Prostate gland (tissue), 2 donors: ENCODE data around the gene MNAT1. TPM values are rescaled to one million over a fixed set of nuclear protein-coding genes. Genes with fewer than 3 reads are reported as not detected.

Experiments used
- DNase-seq: peaks from one replicate; pipeline ENCODE4 v3.0.0-alpha.2; 2019; ENCODE audit warnings: low spot score
- H3K27ac ChIP-seq, 2 donors: fragments of 200-600 bp; sonication (generic); 2 replicates each; pipeline ENCODE4 v1.5.1; 2017 to 2019
- H3K27me3 ChIP-seq: fragments of 200-600 bp; sonication (generic); replicated peaks from 2 replicates; pipeline ENCODE4 v1.5.1; 2019; ENCODE audit not compliant: insufficient read depth
- H3K36me3 ChIP-seq, 2 donors: fragments of 200-600 bp; sonication (generic); 1 replicate in 1 of 2; 2 replicates in 1 of 2; pipeline versions ENCODE4 v1.5.1 to v1.8.1; 2017 to 2019
- H3K4me1 ChIP-seq: fragments of 200-600 bp; sonication (generic); replicated peaks from 2 replicates; pipeline ENCODE4 v1.5.1; 2019
- H3K4me3 ChIP-seq, 2 donors: fragments of 200-600 bp; sonication (generic); 2 replicates each; pipeline ENCODE4 v1.5.1; 2017 to 2019
- H3K9me3 ChIP-seq: fragments of 200-600 bp; sonication (generic); 2 replicates; pipeline ENCODE4 v1.5.1; 2017
- POLR2A ChIP-seq: fragments of 450-650 bp; IDR thresholded peaks from one replicate; pipeline ENCODE4 v1.6.1; 2016; ENCODE audit warnings: antibody characterized with exemption, mild to moderate bottlenecking
- POLR2AphosphoS5 ChIP-seq: sonication (generic); formaldehyde crosslinking; IDR thresholded peaks from one replicate; pipeline ENCODE4 v1.6.1; 2017; ENCODE audit warnings: antibody characterized with exemption
- WGBS: methylation state at CpG from one replicate; pipeline ENCODE4 v1.1.5; 2018; 5-methylcytosine and 5-hydroxymethylcytosine counted together
- intact Hi-C: fragments of 100-400 bp; cut with DNase I; formaldehyde crosslinking; loops from one replicate; pipeline ENCODE4 v1.14.2; 2022
- total RNA-seq, 2 donors: library from RNA; depleted of rRNA; stranded (reverse); fragments of >200 nt; gene quantifications; one replicate each; pipeline ENCODE4 v1.1.0, GENCODE V29; 2016
- TF ChIP-seq, protein P1 (sequence below), 4 experiments: fragments of 200-600 bp in 2 of 4; fragments of 450-650 bp in 2 of 4; sonication (generic) in 2 of 4; IDR thresholded peaks; 1 replicate in 3 of 4; 2 replicates in 1 of 4; pipeline ENCODE4 v1.5.1; 2016 to 2019; ENCODE audit warnings: antibody characterized with exemption in 4 of 4, mild to moderate bottlenecking in 2 of 4, moderate library complexity in 2 of 4

MNAT1 gene
- total RNA-seq, 2 donors from 2014 or later: 16.1 to 62.9 TPM

DNA sequence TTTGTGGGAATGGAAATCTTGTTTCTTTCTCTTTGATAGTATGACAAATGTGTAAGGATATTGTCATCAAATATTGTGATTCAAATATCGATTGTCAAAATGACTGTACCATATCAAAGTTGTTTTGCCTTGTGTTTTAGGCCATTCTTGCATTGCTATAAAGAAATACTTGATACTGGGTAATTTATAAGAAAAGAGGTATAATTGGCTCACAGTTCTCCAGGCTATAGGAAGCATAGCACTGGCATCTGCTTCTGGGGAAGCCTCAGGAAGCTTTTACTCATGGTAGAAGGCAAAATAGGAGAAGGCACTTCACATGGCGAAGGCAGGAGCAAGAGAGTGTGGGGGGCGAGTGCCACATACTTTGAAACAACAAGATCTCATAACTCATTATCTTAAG lies 238.5 kb downstream of the MNAT1 start:
- TF ChIP-seq POLR2A: no peak
- TF ChIP-seq POLR2AphosphoS5: no peak
- TF ChIP-seq, protein P1, sequence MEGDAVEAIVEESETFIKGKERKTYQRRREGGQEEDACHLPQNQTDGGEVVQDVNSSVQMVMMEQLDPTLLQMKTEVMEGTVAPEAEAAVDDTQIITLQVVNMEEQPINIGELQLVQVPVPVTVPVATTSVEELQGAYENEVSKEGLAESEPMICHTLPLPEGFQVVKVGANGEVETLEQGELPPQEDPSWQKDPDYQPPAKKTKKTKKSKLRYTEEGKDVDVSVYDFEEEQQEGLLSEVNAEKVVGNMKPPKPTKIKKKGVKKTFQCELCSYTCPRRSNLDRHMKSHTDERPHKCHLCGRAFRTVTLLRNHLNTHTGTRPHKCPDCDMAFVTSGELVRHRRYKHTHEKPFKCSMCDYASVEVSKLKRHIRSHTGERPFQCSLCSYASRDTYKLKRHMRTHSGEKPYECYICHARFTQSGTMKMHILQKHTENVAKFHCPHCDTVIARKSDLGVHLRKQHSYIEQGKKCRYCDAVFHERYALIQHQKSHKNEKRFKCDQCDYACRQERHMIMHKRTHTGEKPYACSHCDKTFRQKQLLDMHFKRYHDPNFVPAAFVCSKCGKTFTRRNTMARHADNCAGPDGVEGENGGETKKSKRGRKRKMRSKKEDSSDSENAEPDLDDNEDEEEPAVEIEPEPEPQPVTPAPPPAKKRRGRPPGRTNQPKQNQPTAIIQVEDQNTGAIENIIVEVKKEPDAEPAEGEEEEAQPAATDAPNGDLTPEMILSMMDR (IDR thresholded peaks at IDR 0.05): no peak
- no peaks in the 10 kb centered on the region for H3K36me3 ChIP-seq
- no peaks in the 10 kb centered on the region for H3K27me3 ChIP-seq
- DNase-seq: no peak
- H3K27ac ChIP-seq: no peak overlapping the region
- H3K4me1 ChIP-seq: no peaks in the 10 kb centered on the region
- H3K9me3 ChIP-seq: no peaks in the 10 kb centered on the region
- over 99% methylated on average over 3 of the region's 3 CpGs for WGBS
- intact Hi-C loops: no loop called here
- no peak overlapping the region for H3K4me3 ChIP-seq

DNA sequence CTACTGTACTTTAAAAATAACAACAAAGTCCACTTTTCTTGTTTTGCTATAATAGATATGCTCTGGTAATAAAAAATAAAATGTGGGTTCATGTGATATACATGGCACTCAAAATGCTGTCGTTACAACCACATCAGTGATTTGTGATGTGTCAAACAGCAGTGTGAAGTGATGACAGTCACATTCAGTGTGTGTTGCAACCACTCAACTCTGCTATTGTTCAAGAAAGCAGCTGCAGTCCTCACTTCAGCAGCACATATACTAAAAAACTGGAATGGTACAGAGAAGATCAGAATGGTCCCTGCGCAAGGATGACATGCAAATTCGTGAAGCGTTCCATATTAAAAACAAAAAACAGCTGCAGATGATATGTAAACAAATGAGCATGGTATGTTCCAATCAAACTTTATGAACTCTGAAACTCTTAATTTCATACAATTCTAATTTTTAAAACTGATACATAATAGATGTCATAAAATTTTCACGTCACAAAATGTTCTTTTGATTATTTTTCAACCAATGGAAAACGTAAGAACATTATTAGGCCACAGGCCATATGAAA lies 239.6 kb downstream of the MNAT1 start:
- no peaks in the 10 kb centered on the region for H3K4me1 ChIP-seq
- 68% methylated on average over 6 of the region's 6 CpGs for WGBS
- intact Hi-C loops: no loop called here

DNA sequence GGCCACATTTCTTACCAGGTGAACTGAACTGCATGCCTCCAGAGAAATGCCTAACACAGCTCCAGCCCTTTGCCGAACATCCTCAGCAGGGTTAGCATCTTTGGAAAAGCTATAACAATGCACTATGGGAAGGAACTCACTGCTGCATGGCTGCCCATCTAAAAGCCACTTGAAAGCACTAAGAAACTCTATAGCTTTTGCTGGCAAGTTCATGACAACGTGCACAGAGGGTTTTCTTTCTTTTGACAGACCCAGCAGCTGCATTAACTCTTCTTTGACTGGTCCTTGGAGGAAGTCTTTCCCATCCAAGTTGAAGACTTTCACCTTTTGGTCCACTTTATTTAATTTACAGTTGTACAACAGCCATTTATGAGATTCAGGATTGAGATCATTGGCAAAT lies 241.0 kb downstream of the MNAT1 start:
- DNase-seq: no peak
- intact Hi-C loops: no loop called here
- WGBS: 46% methylated on average over 2 of the region's 2 CpGs
- Histone ChIP-seq H3K36me3 (no peaks in the 10 kb centered on the region), H3K9me3 (no peaks in the 10 kb centered on the region), H3K4me1 (no peaks in the 10 kb centered on the region), H3K27ac (no peak overlapping the region), H3K4me3 (no peak overlapping the region), H3K27me3 (no peaks in the 10 kb centered on the region)
- TF ChIP-seq POLR2A: no peak
- TF ChIP-seq, protein P1 (IDR thresholded peaks at IDR 0.05): no peak
- no peak for TF ChIP-seq POLR2AphosphoS5

More for the DNA sequence above, 239.6 kb downstream of the MNAT1 start:
- H3K4me3 ChIP-seq: no peak overlapping the region
- no peak overlapping the region for H3K27ac ChIP-seq
- no peak for DNase-seq
- no peaks in the 10 kb centered on the region for H3K9me3 ChIP-seq
- H3K27me3 ChIP-seq: no peaks in the 10 kb centered on the region
- TF ChIP-seq POLR2AphosphoS5: no peak
- TF ChIP-seq, protein P1 (IDR thresholded peaks at IDR 0.05): no peak
- no peak for TF ChIP-seq POLR2A
- no peaks in the 10 kb centered on the region for H3K36me3 ChIP-seq

DNA sequence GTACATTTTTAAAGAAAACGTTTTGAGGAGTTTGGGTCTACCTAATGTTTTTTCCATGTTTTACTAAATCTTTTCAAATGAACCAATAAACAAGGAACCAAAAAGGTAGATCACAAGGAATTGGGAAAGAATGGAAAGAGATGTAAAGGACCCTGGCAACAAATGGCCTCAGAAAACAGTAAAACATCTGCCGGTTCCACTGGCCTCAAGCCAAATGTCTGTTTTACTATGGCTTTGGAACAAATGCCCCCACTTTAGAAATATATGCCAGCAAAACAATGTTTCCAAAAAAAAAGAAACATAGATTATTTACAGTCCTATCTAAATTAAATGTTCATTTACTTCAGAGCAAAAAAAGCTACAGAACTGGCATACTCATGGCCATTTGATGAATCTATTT lies 243.3 kb downstream of the MNAT1 start:
- Histone ChIP-seq H3K36me3 (no peaks in the 10 kb centered on the region), H3K9me3 (no peaks in the 10 kb centered on the region), H3K4me1 (no peaks in the 10 kb centered on the region), H3K27me3 (no peaks in the 10 kb centered on the region), H3K4me3 (no peak overlapping the region), H3K27ac (no peak overlapping the region)
- DNase-seq: no peak
- intact Hi-C loops: no loop called here
- WGBS: 39% methylated on average over 2 of the region's 2 CpGs
- TF ChIP-seq POLR2AphosphoS5 (no peak), POLR2A (no peak)
- TF ChIP-seq, protein P1 (IDR thresholded peaks at IDR 0.05): no peak
